ENCODE data around the gene CASKIN2. TPM values are rescaled to one million over a fixed set of nuclear protein-coding genes. Genes with fewer than 3 reads are reported as not detected.

Gene CASKIN2
- total and polyA plus RNA-seq, 10 of the 15 experiments (the other 5 are each of a cell fraction or from before 2014, with no cell fraction given) = 0.02 to 2.7 (median 0.44) TPM; not detected in 1

DNA sequence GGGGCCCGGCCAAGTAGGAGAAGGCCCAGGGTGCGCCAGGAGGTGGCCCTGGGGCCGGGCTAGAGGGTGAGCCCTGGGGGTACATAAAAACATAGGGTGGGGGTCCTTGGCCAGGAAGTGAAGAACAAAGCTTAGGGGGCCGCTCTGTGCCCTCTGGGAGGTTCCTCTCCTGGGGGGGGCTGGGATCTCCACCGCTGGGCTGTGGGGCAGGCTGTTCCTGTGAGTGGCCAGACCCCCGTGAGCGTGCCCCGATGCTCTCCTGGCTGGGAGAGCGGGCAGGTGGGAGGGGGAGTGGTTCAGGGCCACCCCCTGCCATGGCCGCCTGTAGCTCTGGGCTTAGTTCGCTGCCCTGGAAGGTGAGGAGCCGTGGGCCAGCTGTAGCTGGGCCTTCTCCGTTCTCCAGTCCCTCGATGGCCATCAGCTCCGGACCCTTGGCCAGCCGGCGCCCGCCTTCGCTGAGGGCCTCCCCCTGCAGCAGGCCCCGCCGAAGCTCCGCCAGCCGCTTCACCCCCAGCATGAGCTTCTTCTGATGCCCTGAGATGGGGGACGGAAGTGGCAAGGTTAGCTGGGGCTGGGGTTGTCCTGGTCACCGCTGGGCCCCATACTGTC is 12.5 kb downstream of the CASKIN2 start:
- no peak overlapping the region for H3K4me2 ChIP-seq (ENCODE audit: control insufficient read depth, insufficient read depth)
- FAIRE-seq (no peak), DNase-seq (ENCODE audit: low read depth, low spot score) (no peak), ATAC-seq (no peak)
- no TSS peak for BruUV-seq (replicated peaks)
- in situ Hi-C loops (cut with MboI) (no loop called here), intact Hi-C loops (cut with micrococcal nuclease; ENCODE audit: unreplicated experiment) (no loop called here)
- no peak overlapping the region for H3K4me3 ChIP-seq
- POLR2A ChIA-PET = no interaction called here
- no peak overlapping the region for H2AFZ ChIP-seq (ENCODE audit: control insufficient read depth, low read depth, low read length)
- no peaks in the 10 kb centered on the region for H3K27me3 ChIP-seq (replicated peaks in 1 of 2; ENCODE audit: control insufficient read depth in 2 of 2, insufficient read depth in 2 of 2, low read length in 1 of 2)
- RAD21 ChIA-PET (ENCODE audit: unreplicated experiment) = interaction anchor here (1.0 kb wide), 1 partner anchor 13 kb away, joined by 3 read pairs; the partner anchor contains the start of gene TSEN54
- no peaks in the 10 kb centered on the region for H3K79me2 ChIP-seq (ENCODE audit: control insufficient read depth, insufficient read depth, low read length)
- 79% methylated on average over 20 of the region's 25 CpGs for WGBS (ENCODE audit: insufficient coverage, insufficient replicate concordance, low lambda C conversion rate, missing lambda C conversion rate)
- H3K27ac ChIP-seq (ENCODE audit: control insufficient read depth, insufficient read depth) = no peak overlapping the region
- H3K36me3 ChIP-seq (ENCODE audit: control insufficient read depth in 2 of 2, insufficient read depth in 2 of 2, low read length in 1 of 2) = no peaks in the 10 kb centered on the region; a peak in 2 of 4 replicates
- CTCF ChIA-PET = interaction anchor here (0.6 to 1.6 kb wide), 4 partner anchors 9 to 76 kb away, joined by 3 to 6 read pairs (median 4); partner anchors contain the start of gene TSEN54
- SMC1A ChIA-PET (ENCODE audit: uncharacterized antibody, unreplicated experiment) = interaction anchor here (1.4 kb wide), 1 partner anchor 43 kb away, joined by 4 read pairs; no protein-coding TSS in a partner anchor
- H3K9me3 ChIP-seq (replicated peaks; ENCODE audit: control insufficient read depth, insufficient read depth, low read length) = no peaks in the 10 kb centered on the region
- H3K4me1 ChIP-seq (ENCODE audit: control insufficient read depth, insufficient read depth, low read length) = no peaks in the 10 kb centered on the region
- H3K9ac ChIP-seq (ENCODE audit: control insufficient read depth, insufficient read depth, low read length) = no peak overlapping the region
- no peaks in the 10 kb centered on the region for H4K20me1 ChIP-seq (ENCODE audit: control insufficient read depth, insufficient read depth)
- TF ChIP-seq, protein P1, sequence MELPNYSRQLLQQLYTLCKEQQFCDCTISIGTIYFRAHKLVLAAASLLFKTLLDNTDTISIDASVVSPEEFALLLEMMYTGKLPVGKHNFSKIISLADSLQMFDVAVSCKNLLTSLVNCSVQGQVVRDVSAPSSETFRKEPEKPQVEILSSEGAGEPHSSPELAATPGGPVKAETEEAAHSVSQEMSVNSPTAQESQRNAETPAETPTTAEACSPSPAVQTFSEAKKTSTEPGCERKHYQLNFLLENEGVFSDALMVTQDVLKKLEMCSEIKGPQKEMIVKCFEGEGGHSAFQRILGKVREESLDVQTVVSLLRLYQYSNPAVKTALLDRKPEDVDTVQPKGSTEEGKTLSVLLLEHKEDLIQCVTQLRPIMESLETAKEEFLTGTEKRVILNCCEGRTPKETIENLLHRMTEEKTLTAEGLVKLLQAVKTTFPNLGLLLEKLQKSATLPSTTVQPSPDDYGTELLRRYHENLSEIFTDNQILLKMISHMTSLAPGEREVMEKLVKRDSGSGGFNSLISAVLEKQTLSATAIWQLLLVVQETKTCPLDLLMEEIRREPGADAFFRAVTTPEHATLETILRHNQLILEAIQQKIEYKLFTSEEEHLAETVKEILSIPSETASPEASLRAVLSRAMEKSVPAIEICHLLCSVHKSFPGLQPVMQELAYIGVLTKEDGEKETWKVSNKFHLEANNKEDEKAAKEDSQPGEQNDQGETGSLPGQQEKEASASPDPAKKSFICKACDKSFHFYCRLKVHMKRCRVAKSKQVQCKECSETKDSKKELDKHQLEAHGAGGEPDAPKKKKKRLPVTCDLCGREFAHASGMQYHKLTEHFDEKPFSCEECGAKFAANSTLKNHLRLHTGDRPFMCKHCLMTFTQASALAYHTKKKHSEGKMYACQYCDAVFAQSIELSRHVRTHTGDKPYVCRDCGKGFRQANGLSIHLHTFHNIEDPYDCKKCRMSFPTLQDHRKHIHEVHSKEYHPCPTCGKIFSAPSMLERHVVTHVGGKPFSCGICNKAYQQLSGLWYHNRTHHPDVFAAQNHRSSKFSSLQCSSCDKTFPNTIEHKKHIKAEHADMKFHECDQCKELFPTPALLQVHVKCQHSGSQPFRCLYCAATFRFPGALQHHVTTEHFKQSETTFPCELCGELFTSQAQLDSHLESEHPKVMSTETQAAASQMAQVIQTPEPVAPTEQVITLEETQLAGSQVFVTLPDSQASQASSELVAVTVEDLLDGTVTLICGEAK (IDR thresholded peaks at IDR 0.05; ENCODE audit: borderline replicate concordance) = no peak
- TF ChIP-seq RFX5 (IDR thresholded peaks at IDR 0.05; ENCODE audit: low read depth, low read length) (no peak), ASH2L (IDR thresholded peaks at IDR 0.05; ENCODE audit: borderline replicate concordance, low read depth) (no peak), CEBPB (IDR thresholded peaks at IDR 0.05; ENCODE audit: borderline replicate concordance in 1 of 2, low read depth in 2 of 2, low read length in 2 of 2) (no peak), FOS (IDR thresholded peaks at IDR 0.05; ENCODE audit: borderline replicate concordance, extremely low read depth, insufficient read length) (no peak), PML (IDR thresholded peaks at IDR 0.05; ENCODE audit: low read length) (no peak), RB1 (IDR thresholded peaks at IDR 0.05; ENCODE audit: borderline replicate concordance) (no peak), RAD51 (IDR thresholded peaks at IDR 0.05) (no peak)
- TF ChIP-seq, protein P2, sequence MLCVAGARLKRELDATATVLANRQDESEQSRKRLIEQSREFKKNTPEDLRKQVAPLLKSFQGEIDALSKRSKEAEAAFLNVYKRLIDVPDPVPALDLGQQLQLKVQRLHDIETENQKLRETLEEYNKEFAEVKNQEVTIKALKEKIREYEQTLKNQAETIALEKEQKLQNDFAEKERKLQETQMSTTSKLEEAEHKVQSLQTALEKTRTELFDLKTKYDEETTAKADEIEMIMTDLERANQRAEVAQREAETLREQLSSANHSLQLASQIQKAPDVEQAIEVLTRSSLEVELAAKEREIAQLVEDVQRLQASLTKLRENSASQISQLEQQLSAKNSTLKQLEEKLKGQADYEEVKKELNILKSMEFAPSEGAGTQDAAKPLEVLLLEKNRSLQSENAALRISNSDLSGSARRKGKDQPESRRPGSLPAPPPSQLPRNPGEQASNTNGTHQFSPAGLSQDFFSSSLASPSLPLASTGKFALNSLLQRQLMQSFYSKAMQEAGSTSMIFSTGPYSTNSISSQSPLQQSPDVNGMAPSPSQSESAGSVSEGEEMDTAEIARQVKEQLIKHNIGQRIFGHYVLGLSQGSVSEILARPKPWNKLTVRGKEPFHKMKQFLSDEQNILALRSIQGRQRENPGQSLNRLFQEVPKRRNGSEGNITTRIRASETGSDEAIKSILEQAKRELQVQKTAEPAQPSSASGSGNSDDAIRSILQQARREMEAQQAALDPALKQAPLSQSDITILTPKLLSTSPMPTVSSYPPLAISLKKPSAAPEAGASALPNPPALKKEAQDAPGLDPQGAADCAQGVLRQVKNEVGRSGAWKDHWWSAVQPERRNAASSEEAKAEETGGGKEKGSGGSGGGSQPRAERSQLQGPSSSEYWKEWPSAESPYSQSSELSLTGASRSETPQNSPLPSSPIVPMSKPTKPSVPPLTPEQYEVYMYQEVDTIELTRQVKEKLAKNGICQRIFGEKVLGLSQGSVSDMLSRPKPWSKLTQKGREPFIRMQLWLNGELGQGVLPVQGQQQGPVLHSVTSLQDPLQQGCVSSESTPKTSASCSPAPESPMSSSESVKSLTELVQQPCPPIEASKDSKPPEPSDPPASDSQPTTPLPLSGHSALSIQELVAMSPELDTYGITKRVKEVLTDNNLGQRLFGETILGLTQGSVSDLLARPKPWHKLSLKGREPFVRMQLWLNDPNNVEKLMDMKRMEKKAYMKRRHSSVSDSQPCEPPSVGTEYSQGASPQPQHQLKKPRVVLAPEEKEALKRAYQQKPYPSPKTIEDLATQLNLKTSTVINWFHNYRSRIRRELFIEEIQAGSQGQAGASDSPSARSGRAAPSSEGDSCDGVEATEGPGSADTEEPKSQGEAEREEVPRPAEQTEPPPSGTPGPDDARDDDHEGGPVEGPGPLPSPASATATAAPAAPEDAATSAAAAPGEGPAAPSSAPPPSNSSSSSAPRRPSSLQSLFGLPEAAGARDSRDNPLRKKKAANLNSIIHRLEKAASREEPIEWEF (IDR thresholded peaks at IDR 0.05; ENCODE audit: insufficient replicate concordance, low read depth, low read length) = no peak
- TF ChIP-seq, protein P3, sequence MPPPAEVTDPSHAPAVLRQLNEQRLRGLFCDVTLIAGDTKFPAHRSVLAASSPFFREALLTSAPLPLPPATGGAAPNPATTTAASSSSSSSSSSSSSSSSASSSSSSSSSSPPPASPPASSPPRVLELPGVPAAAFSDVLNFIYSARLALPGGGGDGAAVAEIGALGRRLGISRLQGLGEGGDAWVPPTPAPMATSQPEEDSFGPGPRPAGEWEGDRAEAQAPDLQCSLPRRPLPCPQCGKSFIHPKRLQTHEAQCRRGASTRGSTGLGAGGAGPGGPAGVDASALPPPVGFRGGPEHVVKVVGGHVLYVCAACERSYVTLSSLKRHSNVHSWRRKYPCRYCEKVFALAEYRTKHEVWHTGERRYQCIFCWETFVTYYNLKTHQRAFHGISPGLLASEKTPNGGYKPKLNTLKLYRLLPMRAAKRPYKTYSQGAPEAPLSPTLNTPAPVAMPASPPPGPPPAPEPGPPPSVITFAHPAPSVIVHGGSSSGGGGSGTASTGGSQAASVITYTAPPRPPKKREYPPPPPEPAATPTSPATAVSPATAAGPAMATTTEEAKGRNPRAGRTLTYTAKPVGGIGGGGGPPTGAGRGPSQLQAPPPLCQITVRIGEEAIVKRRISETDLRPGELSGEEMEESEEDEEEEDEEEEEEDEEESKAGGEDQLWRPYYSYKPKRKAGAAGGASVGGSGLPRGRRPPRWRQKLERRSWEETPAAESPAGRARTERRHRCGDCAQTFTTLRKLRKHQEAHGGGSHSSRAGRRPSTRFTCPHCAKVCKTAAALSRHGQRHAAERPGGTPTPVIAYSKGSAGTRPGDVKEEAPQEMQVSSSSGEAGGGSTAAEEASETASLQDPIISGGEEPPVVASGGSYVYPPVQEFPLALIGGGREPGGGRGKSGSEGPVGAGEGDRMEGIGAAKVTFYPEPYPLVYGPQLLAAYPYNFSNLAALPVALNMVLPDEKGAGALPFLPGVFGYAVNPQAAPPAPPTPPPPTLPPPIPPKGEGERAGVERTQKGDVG (CRISPR knock-in tag; IDR thresholded peaks at IDR 0.05) = no peak

Data from GM12878 (cell line).